HG02763 (cell line): ENCODE results near the gene LARGE1.
"Not testable (repeated sequence)": the region's sequence is repeated elsewhere in the genome, so short reads cannot be mapped to it uniquely, and the experiment has no call there.

Experiments used
- ATAC-seq: cut with Tn5 transposase; IDR thresholded peaks from one replicate; pipeline ENCODE4 v1.9.1; 2021; ENCODE audit warnings: mild to moderate bottlenecking, moderate library complexity; ENCODE audit not compliant: unreplicated experiment

Gene LARGE1

DNA sequence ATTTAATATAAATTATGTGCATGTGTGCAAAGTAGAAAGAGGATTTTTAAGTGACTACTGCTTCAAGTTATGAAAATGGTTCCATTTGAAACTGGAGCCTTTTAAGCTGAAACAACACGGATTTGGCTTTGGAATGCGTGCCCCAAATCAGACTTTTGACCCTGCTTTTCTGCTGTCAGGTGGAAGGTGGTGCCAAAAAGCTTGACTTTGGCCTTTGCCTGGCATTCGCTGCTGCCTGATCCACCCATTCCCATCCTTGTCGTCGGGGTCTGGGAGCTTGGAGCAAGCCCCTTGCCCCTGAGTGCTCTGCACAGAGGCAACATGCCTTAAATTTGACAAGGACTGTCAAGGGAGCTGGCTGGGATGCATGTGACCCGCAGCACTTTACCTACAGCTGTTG lies 526.8 kb downstream of the LARGE1 start:
- no peak for ATAC-seq

- ATAC-seq, result no peak
These were observed 529.0 kb downstream of the LARGE1 start for GRCh38 chr22:33391298-33391697.

DNA sequence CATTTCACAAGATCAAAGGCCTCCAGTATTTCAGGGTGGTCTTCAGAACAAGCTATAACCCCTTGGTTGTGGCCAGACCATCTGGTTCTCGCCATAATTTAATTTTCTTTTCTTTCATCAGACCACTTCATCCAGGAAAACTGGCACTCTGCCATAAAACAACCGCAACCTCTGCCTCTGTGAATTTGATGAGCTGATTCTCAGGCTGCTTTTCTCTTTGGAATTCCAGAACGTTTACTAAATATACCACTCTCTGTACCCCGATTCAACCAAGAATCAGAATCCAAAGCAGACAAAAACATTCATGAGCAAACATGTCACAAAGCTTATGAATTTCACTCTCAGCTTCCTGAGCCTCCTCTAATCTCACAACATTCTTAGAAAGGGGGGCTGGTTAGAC lies 530.3 kb downstream of the LARGE1 start:
- ATAC-seq, result no peak

GRCh38 chr22:33386270-33386669 lies 534.0 kb downstream of the LARGE1 start:
- no peak for ATAC-seq

- ATAC-seq, result no peak
These were observed 534.7 kb downstream of the LARGE1 start for GRCh38 chr22:33385611-33386010.

DNA sequence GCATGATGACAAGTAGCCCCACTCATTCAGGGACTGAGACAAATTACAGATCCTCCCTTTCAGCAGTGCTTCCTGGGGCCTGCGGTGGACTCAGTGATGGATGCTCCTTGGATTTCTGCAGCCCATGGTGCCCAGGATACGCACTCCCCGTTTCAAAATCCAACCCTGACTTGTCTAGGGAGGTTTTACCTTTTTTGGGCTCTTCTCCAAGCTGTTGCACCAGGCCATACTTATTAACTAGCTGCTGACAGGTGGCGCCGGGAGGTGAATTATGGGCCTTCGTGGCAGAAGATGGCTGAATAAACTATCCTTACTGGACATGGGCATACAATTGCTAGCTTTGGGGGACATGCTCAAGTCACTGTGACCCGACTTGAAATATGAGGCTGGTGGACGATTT lies 537.8 kb downstream of the LARGE1 start:
- no peak for ATAC-seq

- ATAC-seq, result no peak
These were observed 538.5 kb downstream of the LARGE1 start for GRCh38 chr22:33381531-33382406.

GRCh38 chr22:33380789-33381530 lies 539.3 kb downstream of the LARGE1 start:
- ATAC-seq, result no peak

GRCh38 chr22:33379836-33380235 lies 540.4 kb downstream of the LARGE1 start:
- no peak for ATAC-seq

- no peak for ATAC-seq
These were observed 547.4 kb downstream of the LARGE1 start for GRCh38 chr22:33372875-33373274.

GRCh38 chr22:33363256-33363655 lies 557.0 kb downstream of the LARGE1 start:
- not testable (repeated sequence) for ATAC-seq

GRCh38 chr22:33362702-33363101 lies 557.6 kb downstream of the LARGE1 start:
- no peak for ATAC-seq

GRCh38 chr22:33361581-33361980 lies 558.7 kb downstream of the LARGE1 start:
- ATAC-seq, result no peak

DNA sequence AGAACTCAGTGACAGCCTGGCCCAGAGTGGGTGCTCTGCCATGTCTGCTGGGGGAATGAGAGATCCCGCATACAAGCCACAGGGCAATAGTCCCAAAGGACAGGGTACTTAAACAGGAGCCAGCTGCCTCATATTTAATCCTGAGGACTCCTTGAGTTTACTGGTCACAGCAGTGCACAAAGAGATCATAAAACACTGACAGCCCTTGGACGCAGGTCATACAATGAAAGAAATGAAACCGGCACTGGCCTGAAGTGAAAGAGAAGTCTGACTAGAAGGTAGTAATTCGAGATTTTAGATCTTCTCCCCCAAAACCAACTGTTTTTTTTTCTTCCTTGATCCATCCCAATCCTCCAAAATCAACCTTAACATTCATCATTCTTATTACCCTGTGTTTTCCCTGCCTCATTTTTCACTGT lies 562.3 kb downstream of the LARGE1 start:
- no peak for ATAC-seq

- no peak for ATAC-seq
These were observed 565.3 kb downstream of the LARGE1 start for GRCh38 chr22:33354928-33355327.

GRCh38 chr22:33353502-33353901 lies 566.8 kb downstream of the LARGE1 start:
- no peak for ATAC-seq

GRCh38 chr22:33352768-33353167 lies 567.5 kb downstream of the LARGE1 start:
- ATAC-seq, result no peak

- ATAC-seq, result no peak
These were observed 569.3 kb downstream of the LARGE1 start for GRCh38 chr22:33350961-33351360.

- ATAC-seq, result no peak
These were observed 569.8 kb downstream of the LARGE1 start for GRCh38 chr22:33350491-33350890.

DNA sequence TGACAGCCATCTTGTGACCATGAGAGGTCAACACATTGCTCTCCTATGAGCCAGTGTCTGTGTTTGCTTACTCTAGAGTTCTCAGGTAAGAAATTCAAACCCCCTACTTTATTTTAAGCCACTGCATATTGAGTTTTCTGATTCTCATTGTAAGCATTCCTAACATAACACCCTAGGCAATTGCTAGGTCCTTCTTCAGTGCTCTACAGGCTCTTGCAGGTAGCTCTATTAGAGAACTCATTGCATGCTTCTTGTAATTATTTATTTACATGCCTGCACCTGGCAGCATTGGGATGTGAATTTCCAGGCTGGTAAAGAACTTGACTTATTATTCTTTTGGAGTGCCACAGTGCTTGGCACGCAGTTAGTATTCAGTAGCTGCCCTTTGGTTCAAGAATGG lies 573.3 kb downstream of the LARGE1 start:
- ATAC-seq, result no peak

DNA sequence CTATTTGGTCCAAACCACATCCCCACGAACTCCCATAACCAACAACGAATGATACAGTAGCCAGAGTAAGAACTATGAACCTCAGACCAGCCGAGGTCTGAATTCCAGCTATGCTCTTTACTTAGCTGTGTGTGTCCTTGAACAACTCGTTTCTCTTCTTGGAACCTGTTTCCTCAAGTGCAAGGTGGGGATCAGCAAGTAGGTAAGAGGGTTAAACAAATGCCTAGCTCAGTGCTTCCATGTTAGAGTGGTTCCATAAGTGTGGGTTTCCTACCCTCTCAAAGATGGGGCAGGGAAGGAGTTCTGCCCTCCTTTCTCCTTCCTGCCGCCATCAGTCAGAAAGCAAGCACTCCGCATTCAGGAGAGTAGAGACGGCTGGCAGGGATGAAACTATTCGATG lies 578.7 kb downstream of the LARGE1 start:
- ATAC-seq, result no peak

DNA sequence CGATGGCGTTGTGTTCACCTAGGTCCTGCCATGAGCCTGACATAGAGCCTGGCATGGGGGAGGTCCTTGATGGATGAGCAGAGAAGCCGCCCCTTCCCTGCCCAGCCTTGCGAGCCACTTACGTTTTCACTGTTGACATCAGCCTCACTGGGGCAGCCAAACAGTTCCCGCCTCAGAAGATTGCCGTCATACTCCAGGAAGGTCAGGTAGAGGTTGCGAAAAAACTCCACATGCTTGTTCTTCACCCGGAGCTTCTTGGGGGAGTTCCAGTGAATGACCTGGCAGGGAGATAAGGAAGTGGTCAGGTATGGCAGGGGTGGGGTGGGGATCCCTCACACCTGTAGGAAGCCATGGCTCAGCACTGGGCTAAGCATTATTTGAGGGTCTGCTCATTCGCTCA lies 582.8 kb downstream of the LARGE1 start:
- no peak for ATAC-seq
